ENCODE data around the gene ZNF277.
"Not testable (repeated sequence)": the region's sequence is repeated elsewhere in the genome, so short reads cannot be mapped to it uniquely, and the experiment has no call there.

The ZNF277 gene

GRCh38 chr7:112212571-112212970 is 6.1 kb downstream of the ZNF277 start:
- no peak for DNase-seq

- no peak for DNase-seq
Observed at GRCh38 chr7:112213735-112214134, 7.2 kb downstream of the ZNF277 start.

DNA sequence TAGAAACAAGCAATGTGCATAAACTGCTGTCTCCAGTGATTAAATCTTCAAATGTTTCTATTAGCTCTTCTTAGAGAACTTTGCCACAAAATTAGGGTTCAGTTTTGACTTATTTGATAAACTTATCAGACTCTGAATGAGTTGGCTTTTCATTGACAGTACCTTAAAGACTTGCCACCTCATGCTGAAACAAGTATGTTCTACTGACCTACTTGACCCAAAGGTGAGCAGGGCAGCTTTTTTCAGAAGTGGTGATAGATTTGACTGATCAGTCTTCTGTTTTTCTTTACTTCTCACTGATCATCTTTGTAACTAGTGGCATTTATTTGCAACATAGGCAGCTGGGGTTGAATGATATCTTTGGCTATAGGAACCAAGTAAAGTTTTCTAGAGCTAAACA is 7.8 kb downstream of the ZNF277 start:
- no peak for DNase-seq

DNA sequence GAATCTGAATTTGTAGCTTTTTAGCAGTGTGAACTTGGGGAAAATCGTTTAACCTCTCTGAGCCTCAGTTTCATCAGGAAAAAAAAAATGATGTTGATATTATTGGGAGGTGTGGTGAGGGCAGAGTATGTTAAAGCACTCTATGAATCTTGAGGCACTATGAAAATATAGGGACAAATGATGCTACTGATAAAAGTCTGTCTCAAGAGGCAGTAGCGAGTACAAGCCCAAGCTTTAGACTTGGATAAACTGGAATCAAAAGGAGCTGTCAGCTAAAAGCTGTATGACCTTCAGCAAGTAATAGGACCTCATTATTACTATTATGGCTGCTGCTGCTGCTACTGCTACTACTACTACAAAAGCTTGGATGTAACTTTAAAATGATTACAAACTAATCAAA is 8.4 kb downstream of the ZNF277 start:
- DNase-seq = no peak

- no peak for DNase-seq
Observed at GRCh38 chr7:112215787-112216186, 9.3 kb downstream of the ZNF277 start.

GRCh38 chr7:112220877-112221434 is 14.5 kb downstream of the ZNF277 start:
- DNase-seq = no peak

- DNase-seq = no peak
Observed at GRCh38 chr7:112223310-112223709, 16.8 kb downstream of the ZNF277 start.

- no peak for DNase-seq
Observed at GRCh38 chr7:112224186-112224585, 17.7 kb downstream of the ZNF277 start.

GRCh38 chr7:112225006-112225405 is 18.5 kb downstream of the ZNF277 start:
- DNase-seq = no peak

DNA sequence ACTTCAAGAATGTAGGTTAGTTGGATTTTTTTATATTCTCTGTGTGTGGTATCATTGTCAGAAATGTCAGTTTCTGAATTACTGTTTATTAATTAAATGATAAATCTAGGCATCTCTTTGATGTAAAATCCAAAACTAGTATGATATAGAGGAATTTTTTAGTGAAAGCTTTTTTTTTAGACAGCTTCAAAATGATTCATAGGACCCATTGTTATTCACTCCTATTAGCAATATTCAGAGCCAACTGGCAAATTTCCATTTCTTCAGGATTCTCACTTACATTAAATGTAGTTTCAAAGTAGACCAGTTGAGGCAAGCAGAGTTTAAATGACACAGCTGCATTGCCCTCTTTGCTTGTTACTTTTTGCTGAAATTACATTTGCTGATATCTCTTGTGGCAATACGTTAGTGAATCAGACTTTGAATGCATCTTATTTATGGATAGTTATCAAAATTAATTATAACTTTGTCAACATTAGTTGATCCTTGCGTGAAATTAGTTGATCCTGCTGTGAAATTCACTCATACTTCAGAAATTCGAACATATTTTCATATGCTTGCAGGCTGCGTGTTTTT is 20.3 kb downstream of the ZNF277 start:
- DNase-seq = no peak

DNA sequence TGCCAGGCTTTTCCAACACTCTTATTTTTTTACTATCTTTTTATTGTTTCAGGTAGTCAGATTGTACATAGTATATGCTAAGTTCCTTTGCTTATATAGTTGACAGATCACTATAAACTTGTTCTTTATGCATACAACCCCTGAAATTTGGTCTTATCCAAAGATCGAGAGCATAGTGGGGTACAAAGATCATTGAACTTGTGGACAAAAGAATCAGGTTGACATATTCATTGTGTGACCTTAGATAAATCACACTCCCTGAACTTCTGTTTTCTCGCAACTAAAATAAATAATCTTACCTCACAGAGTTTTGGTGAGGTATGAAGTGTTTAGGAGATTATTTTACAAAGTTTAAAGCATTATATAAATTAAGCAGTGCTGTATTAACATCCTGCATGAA is 22.1 kb downstream of the ZNF277 start:
- no peak for DNase-seq

DNA sequence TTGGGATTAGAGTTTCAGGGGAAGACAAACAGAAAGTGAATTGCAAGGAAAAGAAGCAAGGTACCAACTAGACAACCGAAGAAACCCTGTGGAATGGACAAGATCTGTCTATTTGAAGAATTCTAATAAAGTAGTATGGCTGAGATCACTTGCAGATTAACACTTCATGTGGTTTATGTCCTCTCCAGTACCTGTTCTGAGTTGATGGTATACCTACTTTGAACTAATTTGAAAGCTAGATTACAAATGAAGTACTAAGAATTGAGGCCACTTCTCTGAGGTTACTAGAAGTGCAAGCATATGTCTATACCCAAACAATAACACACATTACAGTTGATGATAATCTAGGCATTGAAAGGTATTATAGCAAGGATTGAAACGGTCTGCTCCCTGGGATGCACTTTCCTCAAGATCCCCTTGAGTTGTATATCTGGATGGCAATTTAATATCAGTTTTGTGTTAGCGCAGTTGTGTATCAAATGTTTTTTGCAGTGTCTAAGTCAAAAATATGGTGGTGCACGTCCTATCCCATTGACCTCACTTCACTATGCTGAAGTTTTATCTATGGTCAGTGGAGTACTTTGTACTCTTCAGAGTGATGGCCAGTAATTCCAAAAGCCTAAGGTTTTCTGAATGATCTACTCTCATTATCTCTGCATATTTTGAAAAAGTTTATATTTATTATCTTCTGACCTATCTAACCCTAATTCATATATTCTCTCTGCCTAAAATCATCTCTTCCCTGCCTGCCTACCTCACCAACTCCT is 25.9 kb downstream of the ZNF277 start:
- no peak for DNase-seq

DNA sequence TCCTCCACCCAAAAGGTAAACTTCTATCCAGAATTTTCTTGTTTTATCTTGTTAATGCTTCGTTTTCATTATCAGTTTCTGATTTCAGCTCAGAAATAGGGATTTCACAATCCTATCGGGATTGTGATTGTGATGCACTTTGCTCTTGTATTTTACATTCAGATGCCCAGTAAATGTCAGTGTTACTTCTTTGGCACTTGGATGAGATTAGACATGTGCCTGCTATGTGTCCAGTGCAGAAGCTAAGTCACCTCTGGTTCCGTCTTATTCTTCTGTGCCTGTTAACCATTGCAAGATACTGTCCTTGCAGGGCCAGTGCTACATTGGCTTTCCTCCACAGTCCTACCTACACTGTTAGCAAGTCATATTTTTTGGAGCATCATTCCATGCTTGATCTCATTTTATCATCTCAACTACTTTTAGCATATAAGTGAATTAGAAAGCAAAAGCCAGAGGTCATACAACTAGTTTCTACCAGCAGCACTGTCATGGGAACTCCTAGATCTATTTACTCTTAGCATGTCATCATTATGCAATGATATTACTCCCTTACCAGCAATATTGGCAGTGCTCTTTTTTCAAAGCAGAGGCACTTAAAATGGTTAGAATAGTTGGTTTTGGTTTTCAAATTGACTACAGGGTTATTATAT is 26.7 kb downstream of the ZNF277 start:
- DNase-seq = no peak

GRCh38 chr7:112234147-112234546 is 27.7 kb downstream of the ZNF277 start:
- DNase-seq = no peak

DNA sequence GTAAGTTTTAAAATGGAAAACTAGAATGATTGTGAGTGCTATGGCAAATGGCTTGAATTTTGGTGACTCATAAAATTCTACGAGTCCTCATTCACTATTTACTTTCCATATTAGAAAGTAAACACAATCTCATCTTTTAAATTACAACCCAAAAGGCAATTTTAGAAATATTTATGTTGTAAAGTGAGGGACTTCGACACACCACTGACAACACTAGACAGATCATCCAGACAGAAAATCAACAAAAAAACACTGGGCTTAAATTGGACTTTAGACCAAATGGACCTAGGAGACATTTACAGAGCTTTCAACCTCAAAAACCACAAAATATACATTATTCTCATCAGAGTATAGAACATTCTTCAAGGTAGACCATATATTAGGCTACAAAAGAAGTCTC is 30.1 kb downstream of the ZNF277 start:
- no peak for DNase-seq

- DNase-seq = no peak
Observed at GRCh38 chr7:112238330-112238729, 31.8 kb downstream of the ZNF277 start.

GRCh38 chr7:112238852-112239610 is 32.5 kb downstream of the ZNF277 start:
- no peak for DNase-seq

GRCh38 chr7:112248598-112248997 is 42.1 kb downstream of the ZNF277 start:
- no peak for DNase-seq

- not testable (repeated sequence) for DNase-seq
Observed at GRCh38 chr7:112249967-112250366, 43.5 kb downstream of the ZNF277 start.

DNA sequence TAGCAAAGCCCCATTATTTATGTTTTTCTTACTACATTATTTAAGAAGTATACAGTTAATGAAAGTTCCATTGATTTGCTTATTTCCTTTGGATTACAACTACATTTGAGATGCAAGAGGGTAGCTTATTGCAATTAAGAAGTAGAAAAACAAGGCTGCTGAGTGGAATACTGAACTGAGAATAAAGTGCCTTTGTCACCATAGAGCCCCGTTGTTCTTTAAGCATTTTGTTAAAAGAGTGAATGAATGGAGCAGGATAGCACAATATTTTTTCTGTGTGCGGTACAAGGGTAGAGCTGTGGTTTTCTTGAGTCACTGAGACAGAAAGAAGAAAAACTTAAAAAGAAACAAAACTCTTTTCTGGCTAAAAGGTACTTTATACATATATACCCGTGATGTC is 45.6 kb downstream of the ZNF277 start:
- no peak for DNase-seq

DNA sequence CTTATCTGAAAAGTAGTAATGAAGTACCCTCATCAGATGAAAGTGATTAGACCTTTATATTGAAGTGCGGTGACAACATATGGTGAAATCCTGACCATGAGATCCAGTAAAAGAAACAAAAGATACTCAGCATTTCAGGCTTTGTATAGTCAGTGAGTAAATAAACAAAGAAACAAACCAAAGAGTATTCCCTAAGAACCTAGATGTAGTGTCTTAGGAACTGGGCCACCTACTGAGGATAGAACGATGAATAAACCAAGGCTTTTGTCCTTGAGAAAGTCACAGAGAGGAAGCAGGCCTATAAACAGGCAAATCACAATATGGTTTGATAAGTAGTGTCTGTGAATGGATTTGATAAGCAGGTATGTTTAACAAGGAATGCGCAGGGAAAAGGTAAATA is 46.2 kb downstream of the ZNF277 start:
- DNase-seq = no peak

- DNase-seq = no peak
Observed at GRCh38 chr7:112254156-112254555, 47.7 kb downstream of the ZNF277 start.

- no peak for DNase-seq
Observed at GRCh38 chr7:112254709-112255387, 48.4 kb downstream of the ZNF277 start.
